Measurements from ENCODE around the gene EPHA2.

Gene EPHA2

GRCh38 chr1:16133007-16133961 is 22.6 kb downstream of the EPHA2 start:
- DNase-seq = no peak

GRCh38 chr1:16132325-16132785 is 23.5 kb downstream of the EPHA2 start:
- no peak for DNase-seq

GRCh38 chr1:16131636-16132324 is 24.1 kb downstream of the EPHA2 start:
- DNase-seq = no peak

GRCh38 chr1:16130827-16131226 is 25.0 kb downstream of the EPHA2 start:
- no peak for DNase-seq

GRCh38 chr1:16129921-16130543 is 25.8 kb downstream of the EPHA2 start:
- DNase-seq = no peak

GRCh38 chr1:16129316-16129715 is 26.6 kb downstream of the EPHA2 start:
- no peak for DNase-seq

GRCh38 chr1:16128338-16128741 is 27.5 kb downstream of the EPHA2 start:
- no peak for DNase-seq

GRCh38 chr1:16127676-16128337 is 28.1 kb downstream of the EPHA2 start:
- DNase-seq = no peak

DNA sequence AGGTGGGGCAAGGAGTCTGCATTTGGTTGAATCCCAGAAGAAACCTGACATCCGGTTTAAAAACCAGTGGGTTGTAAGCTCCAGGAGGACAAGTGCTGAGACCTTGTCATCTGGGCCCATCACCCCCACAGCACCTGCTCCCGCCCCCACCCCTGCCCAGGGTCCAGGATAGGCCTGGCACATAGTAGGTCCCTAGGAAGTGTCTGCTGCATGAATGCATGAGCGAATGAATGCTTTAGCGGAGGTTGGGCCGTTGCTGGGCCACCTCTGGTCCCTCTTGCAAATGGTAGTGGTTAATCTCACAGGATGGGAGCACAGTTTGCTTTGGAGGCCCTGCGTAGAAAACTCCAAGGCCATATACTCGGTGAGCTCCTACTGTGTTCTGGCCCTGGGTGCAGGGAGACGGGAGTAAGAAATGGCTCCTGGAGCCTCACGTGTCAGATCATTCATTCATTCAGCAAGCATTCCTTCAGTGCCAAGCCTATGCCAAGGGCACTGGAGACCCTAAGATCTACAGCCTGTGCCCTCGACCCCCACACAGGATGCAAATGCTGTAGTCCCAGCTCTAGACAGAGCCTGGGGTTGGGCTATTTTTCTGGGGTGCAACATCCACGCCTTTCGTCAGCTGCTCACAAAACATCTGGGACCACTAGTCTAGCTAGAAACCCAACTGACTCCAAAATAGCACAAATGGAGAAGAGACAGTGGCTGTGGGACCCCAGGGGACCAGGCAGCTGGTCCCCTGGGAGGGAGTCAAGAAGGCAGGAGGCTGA is 28.9 kb downstream of the EPHA2 start:
- no peak for DNase-seq

DNA sequence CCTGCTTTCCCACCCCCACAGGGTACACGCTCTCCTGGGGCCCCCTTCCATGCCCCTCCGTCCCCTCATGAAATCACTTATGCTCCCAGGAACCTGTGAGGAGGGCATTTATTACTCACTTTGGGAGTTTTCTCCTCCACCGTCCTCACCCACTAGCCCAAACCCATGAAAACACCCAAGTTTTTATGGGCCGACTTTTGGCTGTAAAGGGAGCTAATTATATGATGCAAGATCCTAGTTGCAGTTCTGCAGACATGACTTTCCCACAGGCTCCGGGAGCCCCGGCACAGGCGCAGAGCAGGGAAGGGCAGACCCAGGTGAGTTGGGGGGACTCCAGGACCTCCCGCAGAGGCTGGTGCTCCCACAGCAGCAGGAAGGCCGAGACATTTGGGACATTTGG is 29.7 kb downstream of the EPHA2 start:
- no peak for DNase-seq

GRCh38 chr1:16125483-16125882 is 30.4 kb downstream of the EPHA2 start:
- no peak for DNase-seq

DNA sequence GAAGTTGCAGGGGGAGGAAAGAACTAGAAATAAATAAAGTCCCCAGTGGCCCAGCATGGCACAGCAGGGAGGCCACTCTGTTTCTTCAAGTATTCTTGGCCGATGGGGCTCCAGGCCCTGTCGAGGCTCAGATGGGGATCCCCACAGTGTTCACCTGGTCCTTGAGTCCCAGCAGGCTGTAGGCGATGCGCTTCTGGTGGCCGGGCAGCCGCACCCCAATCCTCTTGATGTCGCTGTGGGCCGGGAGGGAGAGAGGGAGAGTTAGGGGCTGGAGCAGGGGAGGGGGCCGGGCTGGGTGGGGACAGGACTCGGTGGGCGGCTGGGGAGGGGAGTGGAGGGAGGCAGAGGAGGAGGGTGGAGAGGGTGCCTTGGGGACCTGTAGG is 30.8 kb downstream of the EPHA2 start:
- no peak for DNase-seq

DNA sequence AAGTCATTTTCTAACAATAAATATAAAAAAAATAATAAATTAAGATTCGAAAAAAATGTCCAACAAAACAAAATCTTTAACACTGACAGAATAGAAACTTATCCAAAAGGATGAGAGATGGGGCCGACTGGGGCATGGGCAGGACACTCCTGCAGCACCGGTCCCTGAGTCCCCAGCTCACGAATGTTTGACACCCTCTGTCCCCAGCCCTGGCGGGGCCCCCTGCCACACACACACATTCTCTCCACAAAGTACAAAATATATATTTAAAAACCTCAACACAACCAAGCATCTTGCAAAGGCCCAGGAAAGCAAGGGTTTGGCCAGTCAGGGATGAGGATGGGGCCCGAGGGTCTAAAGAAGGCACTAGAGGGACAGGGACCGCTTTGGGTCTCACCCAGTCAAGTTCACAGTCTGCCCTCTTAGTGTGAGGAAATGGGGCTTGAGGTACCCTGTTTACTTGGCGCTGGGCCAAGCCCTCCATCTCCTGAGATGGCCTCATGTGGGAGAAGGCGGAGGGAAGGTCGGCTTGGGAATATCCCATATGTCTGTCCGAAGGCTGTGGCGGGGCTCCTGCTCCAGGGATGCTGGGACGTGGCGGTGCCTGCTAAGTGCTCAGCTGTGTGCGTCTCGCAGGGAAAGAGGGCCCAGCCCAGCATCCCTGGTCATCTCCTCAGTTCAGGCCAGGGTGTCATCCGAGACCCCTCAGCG is 31.3 kb downstream of the EPHA2 start:
- DNase-seq = peak in 1 of 2 experiments; percentile 4

- no peak for DNase-seq
Observed at GRCh38 chr1:16122916-16123315, 33.0 kb downstream of the EPHA2 start.

DNA sequence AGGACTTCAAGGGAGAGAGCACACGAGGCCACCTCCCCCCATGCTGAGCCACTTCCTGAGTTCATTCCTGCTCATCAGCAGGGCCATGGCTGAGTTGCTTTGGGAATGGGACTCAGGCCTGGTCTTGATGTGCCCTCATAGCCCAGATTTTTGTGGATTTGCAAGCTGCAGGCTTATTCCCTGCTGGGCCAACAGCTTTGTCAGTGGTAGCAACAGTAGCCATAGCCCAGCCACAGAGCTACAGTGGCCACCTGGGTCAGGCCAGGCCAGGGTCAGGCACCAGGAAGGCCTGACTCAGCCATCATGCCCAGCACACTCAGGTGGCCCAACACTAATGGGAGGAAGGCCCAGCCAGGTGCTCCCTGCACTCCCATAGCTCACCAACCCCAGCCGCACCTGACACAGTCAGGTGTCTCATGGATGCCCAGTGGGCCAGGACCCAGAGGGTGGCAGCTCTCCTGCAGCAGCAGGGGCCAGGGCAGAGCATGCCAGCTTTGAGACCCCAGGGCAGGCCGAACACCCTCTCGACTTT is 33.5 kb downstream of the EPHA2 start:
- no peak for DNase-seq

- no peak for DNase-seq
Observed at GRCh38 chr1:16120940-16121410, 34.9 kb downstream of the EPHA2 start.

GRCh38 chr1:16120407-16120806 is 35.5 kb downstream of the EPHA2 start:
- DNase-seq = no peak

DNA sequence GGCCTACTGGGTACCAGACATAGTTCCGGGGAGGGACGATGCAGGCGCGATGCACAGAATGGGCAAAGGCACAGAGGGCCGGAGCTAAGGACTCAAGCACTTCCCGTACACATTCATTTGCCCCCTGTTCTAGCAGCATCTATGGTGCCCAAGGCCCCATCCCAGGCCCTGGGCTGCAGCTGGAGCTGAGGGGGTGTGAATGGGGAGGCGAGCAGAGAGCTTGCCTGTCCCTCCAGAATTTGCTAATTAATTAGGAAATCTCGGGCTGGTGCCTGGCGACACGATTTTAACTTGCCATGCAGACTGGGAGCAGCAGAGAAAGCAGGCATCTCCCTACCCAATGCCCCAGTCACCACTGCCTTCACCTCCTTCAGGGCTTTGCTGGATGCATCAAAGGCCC is 35.9 kb downstream of the EPHA2 start:
- no peak for DNase-seq

- no peak for DNase-seq
Observed at GRCh38 chr1:16119504-16119903, 36.4 kb downstream of the EPHA2 start.

DNA sequence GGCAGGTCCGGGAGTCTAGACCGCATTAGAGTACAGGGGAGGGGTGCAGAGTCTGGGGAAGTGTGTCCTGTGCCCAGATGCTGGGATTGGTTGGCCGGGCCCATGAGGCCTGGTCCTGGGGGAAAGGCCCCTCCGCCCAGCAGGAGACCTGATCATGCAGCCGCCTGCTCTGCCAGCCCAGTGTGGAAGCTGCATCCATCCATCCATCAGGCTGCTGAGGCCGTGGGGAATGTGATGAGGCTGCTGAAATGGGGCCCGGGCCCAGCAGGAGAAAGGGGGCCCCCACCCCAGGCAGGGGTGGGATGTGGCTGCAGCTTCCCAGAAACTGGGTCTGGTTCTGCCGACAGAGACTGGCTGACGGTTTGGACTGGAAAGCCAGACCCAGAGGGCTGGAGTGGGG is 37.2 kb downstream of the EPHA2 start:
- DNase-seq = no peak

- DNase-seq = no peak
Observed at GRCh38 chr1:16117936-16118335, 37.9 kb downstream of the EPHA2 start.

All from NCI-H524 (cell line).